COLO829 (cell line): Measurements from ENCODE around the gene FGF18.

Source experiments
- DNase-seq: peaks from one replicate; pipeline ENCODE4 v3.0.0; 2012; ENCODE audit warnings: low spot score

Gene FGF18

DNA sequence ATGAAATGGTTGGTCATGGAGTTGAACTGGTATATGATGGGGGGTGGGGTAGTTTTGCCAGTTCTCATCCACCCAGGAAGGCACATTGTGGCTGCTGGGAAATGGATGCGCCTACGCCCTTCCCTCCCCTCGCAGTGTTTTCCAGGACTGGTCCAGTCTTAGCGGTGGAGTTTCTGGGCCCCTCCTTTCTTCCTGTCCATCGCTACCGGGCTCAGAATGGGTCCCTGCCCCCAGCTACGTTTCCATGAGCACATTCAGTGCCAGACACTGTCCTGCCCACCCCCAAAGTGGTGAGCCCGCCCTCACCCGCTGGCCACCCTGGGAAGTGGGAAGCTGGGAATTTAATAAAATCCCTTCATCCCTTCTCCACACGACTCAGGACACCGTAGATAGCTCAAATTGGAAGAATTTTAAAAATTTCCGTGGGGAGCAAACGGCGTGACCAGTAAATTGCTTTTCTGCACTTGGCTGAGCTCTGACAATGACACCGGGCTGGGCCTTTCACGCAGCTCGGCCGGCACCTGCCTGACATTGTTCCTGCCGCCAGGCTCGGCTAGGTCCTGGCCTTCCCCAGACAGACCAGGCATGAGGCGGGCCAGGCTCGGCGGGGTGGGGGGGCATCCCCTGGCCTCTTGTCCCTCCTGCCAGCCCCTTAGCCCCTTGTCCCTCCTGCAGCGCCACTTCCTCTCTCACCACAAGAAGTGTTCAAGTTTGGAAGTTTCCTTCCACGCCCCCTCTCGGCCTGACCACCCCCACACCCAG is 3.6 kb downstream of the FGF18 start:
- DNase-seq: no peak

DNA sequence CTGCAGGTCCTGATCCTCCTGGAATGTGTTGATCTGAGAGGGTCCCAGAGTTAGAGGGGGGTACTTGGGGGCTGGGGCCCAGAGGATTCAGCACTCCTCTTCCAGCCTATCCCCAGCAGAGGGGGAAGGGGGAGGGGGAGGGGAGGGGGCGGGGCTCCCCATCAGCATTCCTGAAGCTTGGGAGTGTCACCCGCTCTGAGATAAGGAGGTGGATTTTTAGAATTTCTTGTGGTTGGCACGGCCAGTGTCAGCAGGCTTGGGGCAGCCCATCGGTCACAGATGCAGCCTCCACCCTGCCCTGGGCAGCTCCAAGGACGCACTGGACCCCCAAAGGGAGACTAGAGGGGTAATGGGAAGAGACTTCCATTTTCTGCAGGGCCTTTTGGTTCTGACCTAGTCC is 5.3 kb downstream of the FGF18 start:
- no peak for DNase-seq

DNA sequence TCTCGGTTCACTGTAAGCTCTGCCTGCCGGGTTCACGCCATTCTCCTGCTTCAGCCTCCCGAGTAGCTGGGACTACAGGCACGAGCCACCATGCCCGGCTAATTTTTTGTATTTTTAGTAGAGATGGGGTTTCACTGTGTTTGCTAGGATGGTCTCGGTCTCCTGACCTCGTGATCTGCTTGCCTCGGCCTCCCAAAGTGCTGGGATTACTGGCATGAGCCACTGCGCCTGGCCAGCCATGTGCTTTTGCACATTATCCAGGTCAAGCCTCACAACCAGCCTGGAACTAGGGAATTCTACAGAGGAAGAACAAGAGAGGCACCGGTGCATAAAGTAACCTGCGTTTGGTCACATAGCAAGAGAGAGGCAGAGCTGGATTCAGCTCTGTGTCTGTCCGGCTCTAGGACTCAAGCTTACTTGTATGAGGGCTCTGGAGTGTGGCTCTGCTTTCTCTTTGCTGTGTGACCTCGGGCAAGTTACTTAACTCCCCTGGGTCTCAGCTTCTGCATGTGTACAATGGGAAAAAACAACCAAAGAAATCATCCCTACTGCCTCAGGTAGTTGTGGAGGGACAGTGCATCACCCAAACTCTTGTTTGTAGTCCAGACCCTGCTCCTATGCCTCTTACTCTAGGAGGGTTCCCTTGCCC is 6.3 kb downstream of the FGF18 start:
- no peak for DNase-seq

DNA sequence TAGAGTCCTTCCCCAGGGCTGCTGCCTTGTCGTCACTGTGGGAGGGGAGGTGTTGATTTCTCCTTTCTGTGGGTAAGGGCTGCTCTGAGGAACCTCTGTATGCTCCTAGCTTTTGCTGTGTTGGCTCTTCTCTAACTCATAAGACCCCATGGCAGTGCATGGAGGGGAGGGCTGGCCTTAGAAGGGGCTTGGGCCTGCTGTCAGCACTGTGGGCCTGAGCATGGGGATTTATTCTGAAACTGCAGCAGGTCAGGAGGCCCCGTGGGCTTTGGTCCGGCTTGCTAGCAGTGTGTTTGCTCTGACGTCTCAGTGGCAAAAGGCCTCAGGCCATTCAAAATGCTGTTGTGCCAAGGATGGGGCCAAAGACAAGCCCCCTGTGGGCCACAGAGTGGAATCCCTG is 6.8 kb downstream of the FGF18 start:
- DNase-seq: no peak

DNA sequence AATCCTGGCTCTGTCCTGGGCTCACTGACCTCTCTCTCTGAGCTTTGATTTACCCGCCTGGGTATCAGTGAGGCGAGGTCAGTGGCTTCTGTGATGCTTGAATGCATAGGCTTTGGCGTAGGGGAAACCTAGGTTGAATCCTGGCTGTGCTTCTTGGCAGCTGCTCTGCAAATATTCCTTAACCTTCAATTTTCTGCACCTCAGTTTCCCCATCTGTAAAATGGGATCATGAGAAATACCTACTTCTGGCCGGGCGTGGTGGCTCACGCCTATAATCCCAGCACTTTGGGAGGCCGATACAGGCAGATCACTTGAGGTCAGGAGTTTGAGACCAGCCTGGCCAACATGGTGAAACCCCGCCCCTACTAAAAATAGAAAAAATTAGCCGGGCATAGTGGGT is 7.2 kb downstream of the FGF18 start:
- DNase-seq: no peak

DNA sequence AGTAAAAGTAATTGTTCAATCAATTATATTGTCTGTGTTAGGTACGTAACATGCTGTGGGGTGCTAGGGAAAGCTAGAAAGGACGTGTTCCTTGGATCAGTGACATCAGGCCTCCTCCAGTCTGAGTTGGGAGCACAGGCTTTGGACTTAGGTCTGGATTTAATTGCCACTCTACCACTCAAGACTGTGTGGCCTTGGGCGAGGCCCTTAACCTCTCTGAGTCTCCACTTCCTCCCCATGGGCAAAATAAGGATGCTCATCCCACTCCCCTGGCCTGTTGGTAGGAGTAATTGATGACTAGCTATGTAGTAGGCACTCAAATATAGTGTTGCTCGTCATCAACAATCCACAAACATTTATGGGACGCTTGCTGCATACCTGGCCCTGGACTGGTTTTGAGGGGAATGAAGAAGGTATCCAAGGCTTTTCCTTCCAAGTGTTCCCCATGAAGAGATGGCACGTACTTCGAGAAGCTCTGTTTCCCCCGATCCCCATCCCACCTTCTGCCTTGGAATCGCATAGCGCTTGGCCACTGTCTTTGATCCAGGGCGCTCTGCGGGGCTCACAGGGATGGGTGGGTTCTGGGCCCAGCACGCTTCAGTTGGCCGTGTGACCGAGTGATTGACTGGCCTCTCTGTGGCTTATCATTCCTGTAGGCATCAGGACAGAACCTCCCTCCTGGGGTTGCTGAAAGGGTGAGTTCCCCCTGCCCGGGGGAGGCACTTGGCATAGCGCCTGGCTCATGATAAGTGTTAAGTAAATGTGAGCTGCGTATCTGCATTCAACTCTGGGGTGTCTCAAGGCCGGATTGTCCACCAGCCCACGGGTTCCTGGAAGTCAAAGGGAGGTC is 8.1 kb downstream of the FGF18 start:
- no peak for DNase-seq

DNA sequence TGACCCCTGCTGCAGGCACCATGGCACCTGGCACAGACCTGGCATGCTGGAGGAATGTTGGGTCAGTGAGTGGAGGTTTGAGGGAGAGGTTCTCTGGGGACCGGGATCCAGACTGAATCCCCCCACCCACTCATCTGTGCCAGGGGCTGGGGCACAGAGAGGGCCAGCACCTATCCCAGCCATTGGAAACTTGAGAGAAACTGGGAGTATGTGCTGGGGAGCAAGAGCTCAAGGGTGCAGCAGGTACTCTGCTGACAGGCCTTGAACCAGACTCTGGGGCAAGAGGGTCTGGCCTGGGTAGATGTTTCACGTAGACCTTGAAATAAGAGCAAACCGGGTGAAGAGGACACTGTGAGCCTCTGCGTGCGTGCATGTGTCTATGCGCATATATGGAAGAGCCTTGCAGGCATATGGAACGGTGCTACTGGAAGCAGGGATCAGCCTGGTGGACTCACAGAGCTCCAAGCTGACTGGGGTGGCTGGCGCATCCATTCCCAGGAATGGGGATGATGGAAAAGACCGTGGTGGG is 8.8 kb downstream of the FGF18 start:
- no peak for DNase-seq

DNA sequence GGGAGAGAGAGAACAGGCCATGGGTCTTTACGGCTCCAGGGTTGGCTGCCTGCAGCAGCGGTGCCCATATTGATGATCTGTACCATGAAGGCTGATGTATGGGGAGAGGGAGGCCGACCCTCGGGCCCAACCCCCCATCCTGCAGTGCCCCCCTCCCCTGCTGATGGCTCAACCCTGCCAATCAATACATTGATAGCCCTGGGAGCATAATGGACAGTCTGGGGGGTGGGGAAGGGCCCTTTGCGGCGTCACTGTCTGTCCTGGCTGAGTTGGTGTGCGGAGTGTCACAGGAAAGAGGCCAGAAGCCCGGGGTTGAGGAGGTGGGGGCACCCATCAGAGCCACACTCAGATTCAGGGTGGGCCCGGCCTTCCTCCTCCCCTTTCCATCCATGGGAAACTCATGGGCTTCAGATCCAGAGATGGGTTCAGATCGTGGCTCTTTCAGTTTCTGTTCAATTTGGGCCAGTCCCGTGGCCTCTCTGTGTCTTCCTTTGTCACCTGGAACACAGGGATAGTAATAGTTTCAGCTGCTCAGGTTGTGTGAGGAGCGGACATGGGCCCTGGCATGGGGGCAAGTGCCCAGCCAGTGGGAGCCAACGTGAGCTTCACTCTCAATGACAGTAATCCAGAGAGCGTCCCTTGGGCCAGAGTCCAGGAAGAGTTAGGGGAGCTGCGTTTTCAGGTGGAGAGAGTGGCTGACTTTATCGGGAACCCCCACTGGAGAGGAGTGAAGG is 9.5 kb downstream of the FGF18 start:
- no peak for DNase-seq

DNA sequence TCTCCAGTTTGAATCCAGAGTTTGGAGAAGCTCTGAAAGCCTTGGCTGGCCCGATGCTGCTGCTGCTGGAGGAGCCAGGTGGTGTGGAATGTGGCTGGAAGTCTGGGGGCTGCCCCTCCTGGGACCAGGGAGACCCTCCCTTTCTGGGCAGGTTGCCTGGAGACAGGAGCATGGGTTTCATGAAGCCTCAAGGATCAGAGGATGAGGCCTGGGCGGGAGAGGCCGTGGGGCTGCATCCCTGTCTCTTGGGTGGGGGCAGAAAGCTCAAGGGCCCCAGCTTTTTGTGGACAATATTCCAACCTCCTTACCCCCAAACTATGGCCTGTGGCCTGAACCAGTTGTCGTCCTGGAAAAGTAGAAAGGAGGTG is 10.1 kb downstream of the FGF18 start:
- no peak for DNase-seq

DNA sequence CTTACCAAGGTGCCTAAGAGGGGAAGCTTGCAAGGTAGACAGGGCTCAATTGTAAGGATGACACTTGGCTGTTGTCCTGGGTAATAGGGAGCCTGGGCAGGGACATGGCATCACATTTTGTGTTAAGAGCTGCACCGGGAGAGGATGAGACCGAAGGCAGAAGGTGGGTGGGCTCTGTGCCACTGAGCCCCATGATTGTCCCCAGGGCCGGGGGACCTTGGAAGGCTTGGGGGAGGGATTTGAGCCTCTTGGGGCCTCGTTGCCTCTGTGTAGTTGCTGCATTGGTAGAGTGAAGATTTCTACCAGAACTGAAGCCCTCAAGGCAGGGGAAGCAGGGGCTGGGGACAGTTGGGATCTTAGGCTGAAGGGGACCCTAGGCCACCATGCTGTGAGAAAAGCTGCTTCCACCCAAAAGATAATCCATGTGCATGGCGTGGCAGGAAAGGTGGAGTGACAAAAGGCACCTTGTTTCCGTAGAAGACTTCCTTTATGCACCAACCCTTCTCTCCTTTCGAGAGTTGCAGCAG is 11.9 kb downstream of the FGF18 start:
- no peak for DNase-seq

DNA sequence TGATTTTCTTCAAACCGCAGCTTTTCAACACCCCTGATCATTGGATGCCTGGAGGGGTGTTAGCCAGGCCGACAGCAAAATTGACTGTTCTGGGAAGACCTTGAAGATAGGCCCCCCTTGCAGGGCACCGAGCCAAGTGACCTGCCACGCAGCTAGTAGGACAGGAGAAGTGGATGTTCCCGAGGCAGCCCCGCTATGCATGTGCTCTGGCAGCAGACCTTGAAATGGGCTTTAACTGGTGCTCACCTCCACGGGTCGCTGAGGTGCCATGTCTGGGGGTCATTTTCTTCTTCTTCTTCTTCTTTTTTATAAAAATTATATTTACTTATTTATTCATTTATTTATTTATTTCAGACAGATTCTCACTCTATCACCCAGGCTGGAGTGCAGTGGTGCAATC is 12.6 kb downstream of the FGF18 start:
- no peak for DNase-seq

DNA sequence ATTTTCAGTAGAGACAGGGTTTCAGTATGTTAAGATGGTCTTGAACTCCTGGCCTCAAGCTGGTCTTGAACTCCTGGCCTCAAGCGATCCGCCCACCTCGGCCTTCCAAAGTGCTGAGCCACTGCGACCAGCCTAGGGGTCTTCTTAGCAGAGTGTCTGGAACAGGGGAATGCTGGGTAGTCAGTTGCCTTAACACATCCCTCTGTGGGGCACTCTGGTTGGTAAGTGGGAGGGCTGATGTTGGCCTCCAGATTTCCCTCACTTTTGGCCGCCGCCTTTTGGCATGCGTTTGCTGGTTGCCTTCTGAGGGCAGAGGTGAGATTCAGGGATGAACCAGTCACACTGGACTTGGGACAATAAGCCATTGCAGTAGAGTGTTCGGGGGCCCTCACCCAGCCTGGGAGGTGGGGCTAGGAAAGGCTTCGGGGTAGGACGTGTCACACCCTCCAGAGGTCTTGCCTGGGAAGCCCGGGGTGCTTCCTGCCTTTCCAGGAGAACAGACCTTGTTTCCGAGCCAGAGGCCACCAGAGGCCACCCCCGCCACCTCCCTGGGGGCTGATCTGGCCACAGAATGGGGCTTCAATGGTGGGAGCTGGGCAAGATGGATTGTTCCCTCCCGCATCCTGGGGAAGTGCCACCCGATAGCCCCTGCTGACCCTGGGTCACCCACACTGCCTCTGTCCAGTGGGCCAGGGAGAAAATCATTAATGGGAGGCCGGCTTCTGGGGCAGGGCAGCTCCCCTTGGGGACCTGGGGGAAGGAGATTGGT is 13.3 kb downstream of the FGF18 start:
- DNase-seq: no peak

DNA sequence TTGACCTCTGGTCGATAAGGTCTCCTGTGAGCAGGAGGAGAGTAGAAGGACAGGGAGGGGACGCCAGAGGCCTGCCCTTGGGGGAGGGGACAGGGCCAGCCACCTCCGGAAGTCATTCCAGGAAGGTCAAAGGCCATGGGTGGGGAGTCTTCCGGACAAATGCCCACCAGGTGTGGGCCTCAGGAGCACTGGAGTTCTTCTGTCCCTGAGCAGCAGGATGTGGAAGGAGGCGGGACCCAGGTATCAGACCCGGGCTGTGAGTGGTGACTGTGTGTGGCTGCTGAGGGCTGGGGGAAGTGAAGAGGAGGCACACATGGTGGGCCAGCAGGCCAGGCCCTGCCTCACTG is 13.9 kb downstream of the FGF18 start:
- DNase-seq: no peak

DNA sequence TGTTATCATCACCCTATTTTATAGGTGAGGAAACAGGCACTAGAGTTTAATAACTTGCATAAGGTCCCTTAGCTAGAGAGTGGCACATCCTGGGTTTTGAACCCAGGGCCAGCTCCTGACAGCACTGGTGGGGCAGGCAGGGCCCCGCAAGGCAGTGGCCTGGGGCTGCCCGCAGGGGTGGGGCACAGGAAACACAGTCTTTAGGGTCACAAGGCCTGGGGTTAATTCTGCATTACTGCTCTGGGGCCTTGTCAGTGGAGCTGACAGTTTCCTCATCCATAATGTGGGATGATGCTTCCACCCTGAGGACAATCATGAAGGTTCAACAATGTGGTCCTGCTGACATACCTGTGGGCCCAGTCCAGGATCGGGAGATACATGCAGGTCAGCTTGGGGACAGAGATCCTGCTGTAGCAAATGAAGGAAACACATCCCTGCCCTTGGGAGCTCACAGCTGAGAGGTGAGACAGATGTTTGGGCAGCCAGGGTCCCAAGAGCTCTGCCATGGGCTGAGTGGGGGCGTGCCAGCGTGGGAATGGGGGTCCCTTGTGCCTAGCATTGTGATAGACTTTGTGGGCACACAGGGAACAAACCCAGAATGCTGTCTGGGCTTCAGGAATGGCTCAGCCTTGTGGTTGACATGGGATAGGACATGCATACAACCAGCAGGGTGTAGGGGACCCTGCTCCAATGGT is 14.7 kb downstream of the FGF18 start:
- DNase-seq: no peak

DNA sequence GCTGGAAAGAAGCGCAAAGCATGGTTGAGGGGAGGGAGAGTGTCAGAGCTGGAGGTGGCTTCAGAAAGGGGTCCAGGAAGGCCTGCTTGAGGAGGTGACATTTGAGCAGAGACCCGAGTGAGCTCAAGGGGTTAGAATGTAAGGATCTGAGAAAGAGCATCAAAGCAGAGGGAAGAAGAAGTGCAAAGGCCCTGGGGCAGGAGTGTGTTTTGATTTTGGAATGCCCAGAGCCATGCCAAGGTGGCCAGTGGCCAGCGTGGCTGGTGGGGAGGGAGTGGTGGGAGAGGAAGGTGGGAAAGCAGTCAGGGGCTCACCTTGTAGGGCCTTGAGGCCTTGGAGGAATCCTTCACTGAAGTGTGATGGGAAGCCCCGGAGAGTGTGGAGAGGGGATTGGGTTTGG is 15.4 kb downstream of the FGF18 start:
- DNase-seq: no peak

DNA sequence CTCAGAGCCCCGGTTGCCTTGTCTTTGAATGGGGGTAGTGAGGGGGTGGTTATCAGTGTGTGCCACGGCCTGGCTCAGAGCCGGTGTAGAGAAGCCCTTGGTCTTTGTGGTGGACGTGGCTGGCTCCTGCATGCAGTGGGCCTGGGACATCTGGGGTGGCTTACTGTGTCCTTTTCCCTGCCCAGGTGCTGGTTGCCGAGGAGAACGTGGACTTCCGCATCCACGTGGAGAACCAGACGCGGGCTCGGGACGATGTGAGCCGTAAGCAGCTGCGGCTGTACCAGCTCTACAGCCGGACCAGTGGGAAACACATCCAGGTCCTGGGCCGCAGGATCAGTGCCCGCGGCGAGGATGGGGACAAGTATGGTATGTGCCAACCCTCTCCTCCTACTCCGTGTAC is 16.5 kb downstream of the FGF18 start:
- no peak for DNase-seq

DNA sequence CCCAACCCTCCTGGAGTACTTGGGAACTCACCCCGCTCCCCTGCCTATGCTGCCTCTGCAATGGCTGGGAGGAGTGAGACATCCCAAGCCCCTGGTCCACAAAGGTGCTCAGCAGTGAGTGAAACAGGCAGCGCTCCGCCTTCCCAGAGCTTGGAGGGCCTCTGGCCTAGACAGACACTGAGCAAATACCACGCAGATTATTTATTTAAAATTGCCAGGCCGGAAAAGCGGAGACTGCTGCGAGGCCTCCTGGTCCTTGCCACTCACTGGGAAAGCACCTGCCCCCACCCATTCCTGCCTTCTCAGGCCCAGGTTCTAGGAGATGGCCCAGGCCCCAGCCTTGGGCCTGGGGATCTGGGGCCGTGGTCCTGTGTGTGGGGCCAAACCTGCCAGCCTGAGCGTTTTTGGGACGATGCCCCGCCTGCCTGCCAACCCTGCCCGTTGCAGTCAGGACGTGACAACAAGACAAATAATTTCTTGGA is 17.4 kb downstream of the FGF18 start:
- no peak for DNase-seq

DNA sequence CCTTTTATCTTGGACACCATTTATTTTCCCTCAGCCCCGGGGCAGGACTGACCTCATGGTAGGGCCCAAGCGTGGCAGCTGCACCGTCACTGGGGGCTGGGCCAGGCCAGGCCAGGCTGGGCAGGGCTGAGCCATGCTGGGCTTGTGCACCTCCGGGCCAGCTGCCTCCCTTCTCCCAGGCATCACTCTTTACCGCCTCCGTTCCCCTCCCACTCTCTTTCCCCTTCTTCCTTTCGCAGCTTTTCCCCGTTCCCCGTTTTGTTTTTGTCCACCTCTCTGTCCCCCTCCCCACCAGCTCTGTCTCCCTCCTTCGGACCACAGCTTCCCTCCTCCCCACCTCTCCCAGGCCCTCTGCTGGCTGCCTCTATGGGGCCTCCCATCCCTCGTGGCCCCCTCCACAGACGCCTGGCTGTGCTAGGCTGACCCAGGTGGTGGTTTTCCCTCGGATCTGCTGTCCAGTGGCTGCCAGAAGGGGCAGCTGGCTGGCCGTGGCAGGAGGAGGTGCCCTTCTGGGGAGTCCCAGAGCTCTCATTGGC is 17.9 kb downstream of the FGF18 start:
- no peak for DNase-seq

DNA sequence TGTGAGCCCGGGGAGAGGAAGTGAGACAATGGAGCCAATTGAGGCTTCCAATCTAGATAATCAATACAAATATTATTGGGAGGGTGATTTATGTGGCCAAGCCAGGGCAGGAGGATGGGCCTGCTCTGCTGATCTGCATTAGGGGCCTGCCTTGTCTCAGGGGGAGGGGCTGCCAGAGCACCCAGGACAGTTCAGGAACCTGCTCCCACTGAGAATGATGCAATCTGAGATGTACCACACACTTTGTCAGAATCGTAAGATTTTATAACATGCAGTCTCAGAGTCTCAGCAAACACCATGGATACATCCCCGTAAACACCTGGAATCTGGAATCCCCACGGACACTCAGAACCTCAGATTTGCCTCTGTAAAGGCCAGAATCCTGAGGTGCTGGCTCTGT is 19.3 kb downstream of the FGF18 start:
- no peak for DNase-seq

DNA sequence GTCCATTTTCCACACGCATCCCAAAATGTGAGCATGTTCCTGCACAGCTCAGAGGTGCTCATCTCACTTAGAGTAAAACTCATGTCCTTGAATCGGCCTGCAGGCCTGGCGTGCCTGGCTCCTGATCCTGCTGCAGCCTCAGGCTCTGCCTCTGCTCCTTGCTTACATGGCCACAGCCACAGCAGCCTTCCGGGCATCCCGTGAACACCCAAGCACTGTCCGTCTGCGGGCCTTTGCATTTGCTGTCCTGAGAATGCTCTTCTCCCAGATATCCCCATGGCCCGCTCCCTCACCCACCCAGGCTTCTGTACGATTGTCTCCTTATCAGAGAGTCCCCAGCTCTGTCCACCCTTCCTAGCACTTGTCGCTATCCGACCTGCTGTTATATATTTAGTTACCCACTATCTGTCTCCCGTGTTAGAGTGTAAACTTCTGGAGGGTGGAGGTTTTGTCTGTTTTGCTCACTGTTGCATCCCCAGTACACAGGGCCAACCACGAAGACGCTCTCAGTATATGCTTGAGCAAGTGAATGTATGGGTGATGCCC is 21.9 kb downstream of the FGF18 start:
- DNase-seq: no peak
